ENCODE measurements around the gene RALGPS1. TPM values are rescaled to one million over a fixed set of nuclear protein-coding genes. Genes with fewer than 3 reads are reported as not detected.
A peak's percentile ranks its signal among the peaks of the same experiment; 100 is the strongest.

RALGPS1 gene
- polyA plus RNA-seq, 3 donors: 0.60 to 4.6 (median 1.3) TPM

- no peak overlapping the region for H2AFZ ChIP-seq (ENCODE audit: insufficient read depth, low read depth, low read length, poor library complexity, severe bottlenecking)
These were observed 353.4 kb downstream of the RALGPS1 start for GRCh38 chr9:127267793-127268525.

DNA sequence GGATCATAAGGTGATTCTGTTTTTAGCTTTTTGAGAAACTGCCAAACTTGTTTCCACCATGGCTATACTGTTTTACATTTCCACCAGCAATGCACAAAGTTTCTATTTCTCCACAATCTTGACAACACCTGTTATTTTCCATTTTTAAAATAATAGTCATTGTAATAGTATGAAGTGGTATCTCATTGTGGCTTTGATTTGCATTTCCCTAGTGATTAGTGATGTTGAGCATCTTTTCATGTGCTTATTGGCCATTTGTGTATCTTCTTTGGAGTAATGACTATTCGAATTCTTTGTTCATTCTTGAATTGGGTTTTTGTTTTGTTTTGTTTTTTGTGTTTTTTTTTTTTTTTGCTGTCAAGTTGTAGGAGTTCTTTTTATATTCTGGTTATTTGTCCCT lies 354.9 kb downstream of the RALGPS1 start:
- Mint-ChIP-seq H3K4me1 (no peaks in the 10 kb centered on the region), H3K27me3 (ENCODE audit: low read depth in 3 of 3) (peaks cover 0 to 5% (median 3%) of the 10 kb centered on the region in 3 donors), H3K36me3 (peaks cover 0 to 2% of the 10 kb centered on the region in 2 donors), H3K27ac (no peak overlapping the region), H3K4me3 (no peak overlapping the region), H3K9me3 (peaks cover 0 to 5% (median 0%) of the 10 kb centered on the region in 7 donors)
- WGBS (ENCODE audit: insufficient coverage): no CpG with 5 or more reads among the region's 1 CpG
- Histone ChIP-seq H3K4me3 (replicated peaks in 1 of 3; ENCODE audit: low read depth in 2 of 3, low read length in 3 of 3) (no peak overlapping the region), H3K79me2 (ENCODE audit: insufficient read depth, low read length) (no peaks in the 10 kb centered on the region), H3K9me3 (replicated peaks in 1 of 2; ENCODE audit: control insufficient read depth in 1 of 2, insufficient read depth in 1 of 2, low read length in 2 of 2) (no peaks in the 10 kb centered on the region), H3K27me3 (ENCODE audit: control insufficient read depth in 2 of 2, insufficient read depth in 2 of 2, low read length in 2 of 2) (peaks cover 0 to 2% of the 10 kb centered on the region in 2 donors), H3K27ac (ENCODE audit: low read depth in 1 of 2, low read length in 2 of 2) (no peak overlapping the region), H3K4me2 (replicated peaks; ENCODE audit: extremely low read depth, low read length, poor library complexity, severe bottlenecking) (no peak overlapping the region), H3K4me1 (ENCODE audit: control insufficient read depth in 1 of 2, insufficient read depth in 2 of 2, low read length in 2 of 2) (no peaks in the 10 kb centered on the region), H2AFZ (ENCODE audit: insufficient read depth, low read depth, low read length, poor library complexity, severe bottlenecking) (no peak overlapping the region), H3K9ac (ENCODE audit: insufficient read depth, low read length, poor library complexity, severe bottlenecking) (no peak overlapping the region), H3K36me3 (replicated peaks in 1 of 2; ENCODE audit: control insufficient read depth in 1 of 2, insufficient read depth in 2 of 2, low read length in 2 of 2) (no peaks in the 10 kb centered on the region), H4K20me1 (ENCODE audit: insufficient read depth, low read length) (no peaks in the 10 kb centered on the region)
- intact Hi-C loops (cut with micrococcal nuclease): no loop called here
- no peak for DNase-seq
- TF ChIP-seq CTCF (IDR thresholded peaks at IDR 0.05): no peak

More at GRCh38 chr9:127267793-127268525, 353.4 kb downstream of the RALGPS1 start:
- peak overlapping the region in 1 of 7 donors; percentile 15 for H3K27ac Mint-ChIP-seq
- no peak overlapping the region for H3K4me3 Mint-ChIP-seq
- peaks cover 0 to 5% (median 0%) of the 10 kb centered on the region in 7 donors for H3K9me3 Mint-ChIP-seq
- H3K4me1 ChIP-seq (ENCODE audit: control insufficient read depth in 1 of 2, insufficient read depth in 2 of 2, low read length in 2 of 2): no peaks in the 10 kb centered on the region
- no peaks in the 10 kb centered on the region for H3K4me1 Mint-ChIP-seq
- no peak overlapping the region for H3K9ac ChIP-seq (ENCODE audit: insufficient read depth, low read length, poor library complexity, severe bottlenecking)
- no peak for DNase-seq
- H3K27me3 Mint-ChIP-seq (ENCODE audit: low read depth in 3 of 3): peaks cover 0 to 6% (median 6%) of the 10 kb centered on the region in 3 donors
- no peaks in the 10 kb centered on the region for H3K9me3 ChIP-seq (replicated peaks in 1 of 2; ENCODE audit: control insufficient read depth in 1 of 2, insufficient read depth in 1 of 2, low read length in 2 of 2)
- H3K79me2 ChIP-seq (ENCODE audit: insufficient read depth, low read length): no peaks in the 10 kb centered on the region
- no peak overlapping the region for H3K27ac ChIP-seq (ENCODE audit: low read depth in 1 of 2, low read length in 2 of 2)
- H3K27me3 ChIP-seq (ENCODE audit: control insufficient read depth in 2 of 2, insufficient read depth in 2 of 2, low read length in 2 of 2): peaks cover 0 to 2% of the 10 kb centered on the region in 2 donors
- no peak overlapping the region for H3K4me3 ChIP-seq (replicated peaks in 1 of 3; ENCODE audit: low read depth in 2 of 3, low read length in 3 of 3)
- H3K36me3 ChIP-seq (replicated peaks in 1 of 2; ENCODE audit: control insufficient read depth in 1 of 2, insufficient read depth in 2 of 2, low read length in 2 of 2): no peaks in the 10 kb centered on the region
- no peaks in the 10 kb centered on the region for H4K20me1 ChIP-seq (ENCODE audit: insufficient read depth, low read length)
- peaks cover 0 to 2% of the 10 kb centered on the region in 2 donors for H3K36me3 Mint-ChIP-seq
- no peak for TF ChIP-seq CTCF (IDR thresholded peaks at IDR 0.05)
- WGBS (ENCODE audit: insufficient coverage): 80% methylated on average over 1 of the region's 5 CpGs
- intact Hi-C loops (cut with micrococcal nuclease): no loop called here
- no peak overlapping the region for H3K4me2 ChIP-seq (replicated peaks; ENCODE audit: extremely low read depth, low read length, poor library complexity, severe bottlenecking)

Other genes starting within 250 kb of the RALGPS1 start
- gene ZBTB43, start 109.7 kb upstream of the RALGPS1 start, polyA plus RNA-seq: 10 to 100 TPM in 1 of 3 donors, 1 to 10 TPM in 2; 6.1 to 15.9 (median 6.8) TPM
- gene ZBTB34, start 54.1 kb upstream of the RALGPS1 start, polyA plus RNA-seq: 10 to 100 TPM in 1 of 3 donors, 1 to 10 TPM in 2; 3.2 to 15.3 (median 3.6) TPM
- not detected for gene ANGPTL2, start 207.9 kb downstream of the RALGPS1 start, polyA plus RNA-seq

Data from CD14-positive monocyte (primary cell).